H1 (cell line): ENCODE measurements around the gene SMTNL2. TPM values are rescaled to one million over a fixed set of nuclear protein-coding genes. Genes with fewer than 3 reads are reported as not detected.

Experiments used
- CTCF ChIA-PET: fragments of 300-600 bp; sonication (Branson Sonifier 250); formaldehyde crosslinking; loops from one replicate; lab custom pipeline; 2021; ENCODE audit not compliant: partially characterized antibody; lab: Charles Lee
- POLR2A ChIA-PET: fragments of 300-600 bp; sonication (Branson Sonifier 250); formaldehyde crosslinking; loops from one replicate; lab custom pipeline; 2021; ENCODE audit warnings: inconsistent platforms; ENCODE audit not compliant: partially characterized antibody; lab: Charles Lee
- DNase-seq, 2 experiments: peaks; one replicate each; pipeline versions ENCODE4 v3.0.0 to v3.0.0-alpha.2; 2010 to 2022; ENCODE audit warnings: low spot score in 2 of 2, low read depth in 1 of 2, mixed read lengths in 1 of 2
- FAIRE-seq: peaks from 2 replicates; lab custom pipeline; 2011; peaks lifted over from hg19 to GRCh38; lab: Jason Lieb, UNC
- H2AFZ ChIP-seq: 2 replicates; pipeline ENCODE4 v1.8.1; 2012; ENCODE audit warnings: low read length, inconsistent platforms
- H2AK5ac ChIP-seq: 2 replicates; pipeline ENCODE4 v1.6.1; 2013; ENCODE audit warnings: low read depth, low read length
- H2BK120ac ChIP-seq: replicated peaks from 2 replicates; pipeline ENCODE3; 2013; ENCODE audit warnings: low read depth, low read length, inconsistent platforms
- H2BK12ac ChIP-seq: 2 replicates; pipeline ENCODE4 v1.6.1; 2013; ENCODE audit warnings: low read depth, low read length
- H2BK15ac ChIP-seq: 2 replicates; pipeline ENCODE4 v1.6.1; 2013; ENCODE audit warnings: low read length
- H2BK20ac ChIP-seq: 2 replicates; pipeline ENCODE4 v1.6.1; 2013; ENCODE audit warnings: low read length
- H2BK5ac ChIP-seq: 2 replicates; pipeline ENCODE4 v1.6.1; 2013; ENCODE audit warnings: low read depth, low read length
- H3K14ac ChIP-seq: 2 replicates; pipeline ENCODE4 v1.6.1; 2013; ENCODE audit warnings: inconsistent platforms; ENCODE audit not compliant: insufficient read length
- H3K18ac ChIP-seq: 2 replicates; pipeline ENCODE4 v1.6.1; 2013; ENCODE audit warnings: low read length; ENCODE audit errors: extremely low read depth
- H3K23ac ChIP-seq: 2 replicates; pipeline ENCODE4 v1.6.1; 2013; ENCODE audit warnings: inconsistent platforms; ENCODE audit not compliant: insufficient read length
- H3K23me2 ChIP-seq: 2 replicates; pipeline ENCODE4 v1.6.1; 2013; ENCODE audit warnings: low read depth, low read length
- H3K27ac ChIP-seq: 2 replicates; pipeline ENCODE4 v1.6.1; 2011; ENCODE audit warnings: low read depth, low read length, inconsistent platforms
- H3K27me3 ChIP-seq, 4 experiments: replicated peaks in 1 of 4; 1 replicate in 1 of 4; 2 replicates in 3 of 4; pipeline versions ENCODE4 v1.6.1 to v1.8.1; 2011 to 2013; ENCODE audit warnings: low read length in 3 of 4, mild to moderate bottlenecking in 3 of 4, inconsistent platforms in 2 of 4, mixed read lengths in 2 of 4, moderate library complexity in 1 of 4; ENCODE audit not compliant: control insufficient read depth in 3 of 4, insufficient read depth in 3 of 4; ENCODE audit errors: extremely low read depth in 1 of 4
- H3K36me3 ChIP-seq, 4 experiments: 2 replicates each; pipeline versions ENCODE4 v1.6.1 to v1.8.1; 2011 to 2013; ENCODE audit warnings: mild to moderate bottlenecking in 4 of 4, low read length in 3 of 4, moderate library complexity in 2 of 4, control low read depth in 1 of 4, inconsistent platforms in 1 of 4; ENCODE audit not compliant: insufficient read depth in 4 of 4, control insufficient read depth in 2 of 4
- H3K4ac ChIP-seq: replicated peaks from 2 replicates; pipeline ENCODE3; 2013; ENCODE audit warnings: low read length, low read depth, mixed read lengths, inconsistent platforms; ENCODE audit not compliant: insufficient read length
- H3K4me1 ChIP-seq, 4 experiments: replicated peaks in 1 of 4; 1 replicate in 1 of 4; 2 replicates in 3 of 4; pipeline versions ENCODE4 v1.6.1 to v1.8.1; 2011 to 2013; ENCODE audit warnings: low read length in 3 of 4, inconsistent platforms in 2 of 4, mixed read lengths in 1 of 4; ENCODE audit not compliant: insufficient read depth in 4 of 4, control insufficient read depth in 3 of 4
- H3K4me2 ChIP-seq, 2 experiments: 2 replicates each; pipeline versions ENCODE4 v1.6.1 to v1.8.1; 2011 to 2013; ENCODE audit warnings: low read depth in 2 of 2, low read length in 2 of 2, control low read depth in 1 of 2, inconsistent platforms in 1 of 2, mild to moderate bottlenecking in 1 of 2; ENCODE audit not compliant: insufficient read depth in 1 of 2
- H3K4me3 ChIP-seq, 4 experiments: fragments of 200-600, 300-600 bp in 1 of 4; sonication (generic), shearing (Covaris generic), sonication (Bioruptor Twin) in 1 of 4; 2 replicates each; pipeline versions ENCODE4 v1.5.1 to v1.8.1; 2011 to 2016; ENCODE audit warnings: low read length in 4 of 4, low read depth in 3 of 4, control low read depth in 2 of 4, inconsistent platforms in 2 of 4, mild to moderate bottlenecking in 2 of 4, mixed read lengths in 1 of 4, moderate library complexity in 1 of 4; ENCODE audit not compliant: insufficient read depth in 2 of 4; ENCODE audit errors: extremely low read depth in 1 of 4
- H3K56ac ChIP-seq: replicated peaks from 2 replicates; pipeline ENCODE3; 2013; ENCODE audit warnings: low read depth, mild to moderate bottlenecking, mixed read lengths, low read length, inconsistent platforms; ENCODE audit not compliant: insufficient read length
- H3K79me1 ChIP-seq: 2 replicates; pipeline ENCODE4 v1.6.1; 2013; ENCODE audit warnings: low read depth, low read length, control low read depth
- H3K79me2 ChIP-seq, 2 experiments: 2 replicates each; pipeline versions ENCODE4 v1.6.1 to v1.8.1; 2012 to 2013; ENCODE audit warnings: low read length in 2 of 2, mild to moderate bottlenecking in 2 of 2, inconsistent platforms in 1 of 2; ENCODE audit not compliant: insufficient read depth in 2 of 2, control insufficient read depth in 1 of 2
- H3K9ac ChIP-seq, 4 experiments: replicated peaks in 1 of 4; 1 replicate in 1 of 4; 2 replicates in 3 of 4; pipeline versions ENCODE4 v1.6.1 to v1.8.1; 2011 to 2013; ENCODE audit warnings: low read depth in 3 of 4, low read length in 3 of 4, control low read depth in 2 of 4, mild to moderate bottlenecking in 2 of 4, moderate library complexity in 2 of 4, inconsistent platforms in 1 of 4; ENCODE audit errors: extremely low read depth in 1 of 4
- H3K9me3 ChIP-seq, 2 experiments: 2 replicates each; pipeline versions ENCODE4 v1.6.1 to v1.8.1; 2012 to 2013; ENCODE audit warnings: mild to moderate bottlenecking in 2 of 2, moderate library complexity in 2 of 2, control low read depth in 1 of 2, inconsistent platforms in 1 of 2, low read depth in 1 of 2, low read length in 1 of 2, mixed read lengths in 1 of 2; ENCODE audit not compliant: insufficient read depth in 2 of 2
- H4K20me1 ChIP-seq, 2 experiments: replicated peaks in 1 of 2; 2 replicates each; pipeline versions ENCODE3 to v1.8.1; 2011 to 2013; ENCODE audit warnings: inconsistent platforms in 2 of 2, low read length in 2 of 2, mild to moderate bottlenecking in 1 of 2; ENCODE audit not compliant: insufficient read depth in 2 of 2, control insufficient read depth in 1 of 2
- H4K5ac ChIP-seq: 2 replicates; pipeline ENCODE4 v1.6.1; 2013; ENCODE audit warnings: low read length, low read depth, mixed read lengths, inconsistent platforms; ENCODE audit not compliant: insufficient read length
- H4K8ac ChIP-seq: 2 replicates; pipeline ENCODE4 v1.8.0; 2013; ENCODE audit warnings: mild to moderate bottlenecking, moderate library complexity, low read length, inconsistent platforms; ENCODE audit not compliant: insufficient read depth; ENCODE audit errors: extremely low read depth
- H4K91ac ChIP-seq: replicated peaks from 2 replicates; pipeline ENCODE3; 2013; ENCODE audit warnings: low read length, mixed read lengths, inconsistent platforms; ENCODE audit not compliant: insufficient read length
- ASH2L ChIP-seq: fragments of 200-600, 300-600 bp; sonication (generic); IDR thresholded peaks from one replicate; pipeline ENCODE4 v1.7.1; 2017; ENCODE audit warnings: low read length
- CTBP2 ChIP-seq: IDR thresholded peaks from 2 replicates; pipeline ENCODE4 v1.7.0; 2011; ENCODE audit warnings: borderline replicate concordance, mild to moderate bottlenecking, moderate library complexity, mixed read lengths, low read length; ENCODE audit not compliant: insufficient read depth, insufficient read length
- KDM1A ChIP-seq: fragments of 200-600, 300-600 bp; sonication (generic); IDR thresholded peaks from 2 replicates; pipeline ENCODE4 v1.7.1; 2016; ENCODE audit warnings: mild to moderate bottlenecking, low read length, borderline replicate concordance
- NANOG ChIP-seq: IDR thresholded peaks from 2 replicates; pipeline ENCODE4 v1.6.1; 2011; ENCODE audit warnings: low read length, low read depth, mild to moderate bottlenecking, inconsistent platforms; ENCODE audit not compliant: insufficient read depth, poor library complexity, severe bottlenecking
- SAP30 ChIP-seq: fragments of 300-600 bp; sonication (generic); IDR thresholded peaks from 2 replicates; pipeline ENCODE4 v1.7.1; 2012; ENCODE audit warnings: low read length, moderate library complexity, mild to moderate bottlenecking, inconsistent platforms; ENCODE audit not compliant: insufficient read depth, insufficient replicate concordance
- SIX5 ChIP-seq: IDR thresholded peaks from 2 replicates; pipeline ENCODE4 v1.6.1; 2011; ENCODE audit warnings: mild to moderate bottlenecking, low read depth, low read length
- TAF7 ChIP-seq: optimal IDR thresholded peaks from 2 replicates; pipeline ENCODE3; 2011; ENCODE audit warnings: low read depth, mild to moderate bottlenecking, inconsistent platforms, low read length, moderate library complexity, borderline replicate concordance
- TBP ChIP-seq: IDR thresholded peaks from 2 replicates; pipeline ENCODE4 v1.6.1; 2011; ENCODE audit warnings: low read depth, low read length, improper control_type of control experiment
- TEAD4 ChIP-seq: IDR thresholded peaks from 2 replicates; pipeline ENCODE4 v1.6.1; 2012; ENCODE audit warnings: low read depth, low read length, inconsistent platforms, mixed read lengths
- WGBS, 2 experiments: shearing (Covaris generic) in 1 of 2; methylation state at CpG; one replicate each; pipeline versions ENCODE4 v1.1.6 to v1.1.7; 2013 to 2015; ENCODE audit warnings: low lambda C conversion rate in 2 of 2, mixed read lengths in 2 of 2, inconsistent platforms in 1 of 2, low coverage in 1 of 2, missing lambda C conversion rate in 1 of 2; ENCODE audit not compliant: insufficient replicate concordance in 2 of 2, insufficient coverage in 1 of 2, insufficient read length in 1 of 2; ENCODE audit errors: extremely low coverage in 1 of 2, missing lambda C conversion rate in 1 of 2; 5-methylcytosine and 5-hydroxymethylcytosine counted together
- polyA plus RNA-seq, 7 experiments: library from polyadenylated mRNA; depleted of rRNA in 3 of 7; stranded (reverse) in 5 of 7; unstranded in 2 of 7; fragments of >200 nt in 5 of 7; fragments of 200-250 nt in 2 of 7; gene quantifications; 1 replicate in 5 of 7; 2 replicates in 1 of 7; 4 replicates in 1 of 7; pipeline versions ENCODE4 v1.2.1 to v1.2.3, GENCODE V29; 2011 to 2013; ENCODE audit warnings: missing spikeins in 2 of 7, mixed read lengths in 2 of 7
- total RNA-seq: library from RNA; stranded (reverse); fragmentation: NEBNext Ultra II Directional; extraction: Animal tissue kit (Norgen Biotek cat#: 25700); gene quantifications from 2 replicates; pipeline ENCODE4 v1.2.1, GENCODE V29; 2021

SMTNL2 gene
- total and polyA plus RNA-seq, 2 of the 8 experiments (the other 6 are each of a cell fraction or from before 2014, with no cell fraction given): 3.6 to 4.5 TPM

- Histone ChIP-seq H3K23ac (no peak overlapping the region), H4K8ac (no peak overlapping the region)
- WGBS, 2 experiments: 87% methylated on average over 14 of the region's 14 CpGs; no CpG with 5 or more reads in 1 of the 2 experiments
These were observed 8.7 kb downstream of the SMTNL2 start for GRCh38 chr17:4593021-4593421.

More at GRCh38 chr17:4593021-4593421, 8.7 kb downstream of the SMTNL2 start:
- ChIA-PET POLR2A (interaction anchor here (0.6 to 1.7 kb wide), 3 partner anchors 9 to 303 kb away, joined by 3 to 4 read pairs (median 4); partner anchors contain the start of gene SMTNL2), CTCF (interaction anchor here (1.7 to 10.1 kb wide), 4 partner anchors 10 to 33 kb away, joined by 5 to 65 read pairs (median 45); partner anchors contain the start of gene SMTNL2)
- Histone ChIP-seq H3K79me1 (no peaks in the 10 kb centered on the region), H2AK5ac (no peak overlapping the region), H2AFZ (no peak overlapping the region), H3K79me2 (no peaks in the 10 kb centered on the region), H3K4me1 (peaks cover 0 to 14% (median 6%) of the 10 kb centered on the region in 4 experiments; a peak in 6 of 7 replicates), H3K18ac (no peak overlapping the region), H3K23me2 (no peaks in the 10 kb centered on the region), H3K27me3 (no peaks in the 10 kb centered on the region), H3K14ac (no peak overlapping the region), H3K36me3 (no peaks in the 10 kb centered on the region), H2BK20ac (no peak overlapping the region), H4K91ac (no peak overlapping the region), H2BK15ac (no peak overlapping the region), H3K56ac (no peak overlapping the region), H2BK12ac (peak overlapping the region; percentile 39; the same call in 1 of the 2 replicates), H3K4me2 (no peak overlapping the region), H3K9ac (no peak overlapping the region), H2BK120ac (no peak overlapping the region), H3K9me3 (no peaks in the 10 kb centered on the region), H3K4me3 (no peak overlapping the region), H4K5ac (no peak overlapping the region), H2BK5ac (no peak overlapping the region; the same call in 1 of the 2 replicates), H3K4ac (no peak overlapping the region), H4K20me1 (no peaks in the 10 kb centered on the region), H3K27ac (no peak overlapping the region; the same call in 1 of the 2 replicates)
- no peak for DNase-seq
- no peak for FAIRE-seq
- TF ChIP-seq SIX5 (no peak), TAF7 (no peak), SAP30 (no peak), TEAD4 (no peak), KDM1A (no peak), CTBP2 (no peak), NANOG (no peak), ASH2L (no peak), TBP (no peak)
